ENCODE results near the gene SRGAP1.

SRGAP1 gene

GRCh38 chr12:64064240-64064639, 219.7 kb downstream of the SRGAP1 start:
- Histone ChIP-seq H2BK12ac (ENCODE audit: low read length) (no peak overlapping the region), H4K91ac (ENCODE audit: low read depth, low read length, poor library complexity) (no peak overlapping the region), H3K4me3 (ENCODE audit: low read length in 2 of 2) (no peak overlapping the region), H3K14ac (ENCODE audit: low read length) (no peak overlapping the region), H3K9ac (ENCODE audit: low read depth, low read length, poor library complexity) (no peak overlapping the region), H3K23ac (ENCODE audit: low read depth, low read length, poor library complexity) (no peak overlapping the region), H2BK15ac (ENCODE audit: low read length) (no peak overlapping the region), H2BK120ac (ENCODE audit: low read depth, low read length) (no peak overlapping the region), H3K27me3 (ENCODE audit: control insufficient read depth in 3 of 3, insufficient read depth in 3 of 3, low read depth in 1 of 3, low read length in 3 of 3) (no peaks in the 10 kb centered on the region), H3K4ac (ENCODE audit: low read length) (no peak overlapping the region), H3K4me2 (ENCODE audit: insufficient read depth, low read length, poor library complexity, severe bottlenecking) (no peak overlapping the region), H3K18ac (ENCODE audit: low read length) (no peak overlapping the region), H3K36me3 (replicated peaks in 1 of 2; ENCODE audit: control insufficient read depth in 2 of 2, insufficient read depth in 2 of 2, low read length in 2 of 2) (peaks cover 0 to 53% of the 10 kb centered on the region in 2 donors), H3K27ac (replicated peaks; ENCODE audit: low read length) (no peak overlapping the region), H2BK5ac (ENCODE audit: low read length) (no peak overlapping the region), H3K79me1 (ENCODE audit: low read depth, low read length) (no peaks in the 10 kb centered on the region), H2AK5ac (ENCODE audit: low read depth, low read length) (no peak overlapping the region), H2AFZ (ENCODE audit: low read length) (no peak overlapping the region), H3K4me1 (ENCODE audit: control insufficient read depth in 2 of 2, insufficient read depth in 1 of 2, low read depth in 1 of 2, low read length in 2 of 2) (peaks cover 0 to under 1% of the 10 kb centered on the region in 2 donors), H3K9me3 (replicated peaks in 1 of 2; ENCODE audit: control insufficient read depth in 2 of 2, insufficient read depth in 1 of 2, low read depth in 1 of 2, low read length in 2 of 2) (no peaks in the 10 kb centered on the region), H4K8ac (ENCODE audit: low read depth, low read length) (no peak overlapping the region)
- DNase-seq (ENCODE audit: low spot score): no peak
- no CpG with 5 or more reads among the region's 2 CpGs for WGBS, 2 donors (ENCODE audit: extremely low coverage in 2 of 2, insufficient read length in 2 of 2, insufficient replicate concordance in 1 of 2)

GRCh38 chr12:64064706-64065105, 220.2 kb downstream of the SRGAP1 start:
- Histone ChIP-seq H3K27me3 (ENCODE audit: control insufficient read depth in 3 of 3, insufficient read depth in 3 of 3, low read depth in 1 of 3, low read length in 3 of 3) (no peaks in the 10 kb centered on the region), H4K8ac (ENCODE audit: low read depth, low read length) (no peak overlapping the region), H3K79me1 (ENCODE audit: low read depth, low read length) (no peaks in the 10 kb centered on the region), H3K4ac (ENCODE audit: low read length) (no peak overlapping the region), H3K14ac (ENCODE audit: low read length) (no peak overlapping the region), H2AFZ (ENCODE audit: low read length) (no peak overlapping the region), H2BK5ac (ENCODE audit: low read length) (no peak overlapping the region), H3K9ac (ENCODE audit: low read depth, low read length, poor library complexity) (no peak overlapping the region), H2AK5ac (ENCODE audit: low read depth, low read length) (no peak overlapping the region), H3K4me3 (ENCODE audit: low read length in 2 of 2) (no peak overlapping the region), H4K91ac (ENCODE audit: low read depth, low read length, poor library complexity) (no peak overlapping the region), H3K36me3 (replicated peaks in 1 of 2; ENCODE audit: control insufficient read depth in 2 of 2, insufficient read depth in 2 of 2, low read length in 2 of 2) (peaks cover 0 to 56% of the 10 kb centered on the region in 2 donors), H2BK15ac (ENCODE audit: low read length) (no peak overlapping the region), H2BK12ac (ENCODE audit: low read length) (no peak overlapping the region), H2BK120ac (ENCODE audit: low read depth, low read length) (no peak overlapping the region), H3K18ac (ENCODE audit: low read length) (no peak overlapping the region), H3K4me2 (ENCODE audit: insufficient read depth, low read length, poor library complexity, severe bottlenecking) (no peak overlapping the region), H3K27ac (replicated peaks; ENCODE audit: low read length) (no peak overlapping the region), H3K4me1 (ENCODE audit: control insufficient read depth in 2 of 2, insufficient read depth in 1 of 2, low read depth in 1 of 2, low read length in 2 of 2) (no peaks in the 10 kb centered on the region), H3K9me3 (replicated peaks in 1 of 2; ENCODE audit: control insufficient read depth in 2 of 2, insufficient read depth in 1 of 2, low read depth in 1 of 2, low read length in 2 of 2) (no peaks in the 10 kb centered on the region), H3K23ac (ENCODE audit: low read depth, low read length, poor library complexity) (no peak overlapping the region)
- DNase-seq (ENCODE audit: low spot score): no peak
- no CpG with 5 or more reads among the region's 8 CpGs for WGBS, 2 donors (ENCODE audit: extremely low coverage in 2 of 2, insufficient read length in 2 of 2, insufficient replicate concordance in 1 of 2)

GRCh38 chr12:64065881-64066451, 221.5 kb downstream of the SRGAP1 start:
- DNase-seq (ENCODE audit: low spot score): no peak
- H3K18ac ChIP-seq (ENCODE audit: low read length): no peak overlapping the region
- H2BK15ac ChIP-seq (ENCODE audit: low read length): no peak overlapping the region
- H3K4me3 ChIP-seq (ENCODE audit: low read length in 2 of 2): no peak overlapping the region
- H3K4me2 ChIP-seq (ENCODE audit: insufficient read depth, low read length, poor library complexity, severe bottlenecking): no peak overlapping the region
- no peaks in the 10 kb centered on the region for H3K79me1 ChIP-seq (ENCODE audit: low read depth, low read length)
- no peaks in the 10 kb centered on the region for H3K9me3 ChIP-seq (replicated peaks in 1 of 2; ENCODE audit: control insufficient read depth in 2 of 2, insufficient read depth in 1 of 2, low read depth in 1 of 2, low read length in 2 of 2)
- no peak overlapping the region for H2AFZ ChIP-seq (ENCODE audit: low read length)
- no peaks in the 10 kb centered on the region for H3K27me3 ChIP-seq (ENCODE audit: control insufficient read depth in 3 of 3, insufficient read depth in 3 of 3, low read depth in 1 of 3, low read length in 3 of 3)
- no peak overlapping the region for H4K8ac ChIP-seq (ENCODE audit: low read depth, low read length)
- no peak overlapping the region for H3K4ac ChIP-seq (ENCODE audit: low read length)
- no peak overlapping the region for H2BK5ac ChIP-seq (ENCODE audit: low read length)
- H3K9ac ChIP-seq (ENCODE audit: low read depth, low read length, poor library complexity): no peak overlapping the region
- WGBS, 2 donors (ENCODE audit: extremely low coverage in 2 of 2, insufficient read length in 2 of 2, insufficient replicate concordance in 1 of 2): no CpG with 5 or more reads among the region's 2 CpGs
- no peak overlapping the region for H2AK5ac ChIP-seq (ENCODE audit: low read depth, low read length)
- no peak overlapping the region for H2BK12ac ChIP-seq (ENCODE audit: low read length)
- H4K91ac ChIP-seq (ENCODE audit: low read depth, low read length, poor library complexity): no peak overlapping the region
- H3K14ac ChIP-seq (ENCODE audit: low read length): no peak overlapping the region
- peaks cover 0 to 66% of the 10 kb centered on the region in 2 donors for H3K36me3 ChIP-seq (replicated peaks in 1 of 2; ENCODE audit: control insufficient read depth in 2 of 2, insufficient read depth in 2 of 2, low read length in 2 of 2)
- H3K27ac ChIP-seq (replicated peaks; ENCODE audit: low read length): no peak overlapping the region
- H2BK120ac ChIP-seq (ENCODE audit: low read depth, low read length): no peak overlapping the region
- no peak overlapping the region for H3K23ac ChIP-seq (ENCODE audit: low read depth, low read length, poor library complexity)
- no peaks in the 10 kb centered on the region for H3K4me1 ChIP-seq (ENCODE audit: control insufficient read depth in 2 of 2, insufficient read depth in 1 of 2, low read depth in 1 of 2, low read length in 2 of 2)

- Histone ChIP-seq H3K4me3 (ENCODE audit: low read length in 2 of 2) (no peak overlapping the region), H3K4me1 (ENCODE audit: control insufficient read depth in 2 of 2, insufficient read depth in 1 of 2, low read depth in 1 of 2, low read length in 2 of 2) (no peaks in the 10 kb centered on the region), H2BK15ac (ENCODE audit: low read length) (no peak overlapping the region), H4K8ac (ENCODE audit: low read depth, low read length) (no peak overlapping the region), H3K79me1 (ENCODE audit: low read depth, low read length) (no peaks in the 10 kb centered on the region), H2AK5ac (ENCODE audit: low read depth, low read length) (no peak overlapping the region), H3K18ac (ENCODE audit: low read length) (no peak overlapping the region), H3K14ac (ENCODE audit: low read length) (no peak overlapping the region), H3K9me3 (replicated peaks in 1 of 2; ENCODE audit: control insufficient read depth in 2 of 2, insufficient read depth in 1 of 2, low read depth in 1 of 2, low read length in 2 of 2) (no peaks in the 10 kb centered on the region), H2AFZ (ENCODE audit: low read length) (no peak overlapping the region), H3K27ac (replicated peaks; ENCODE audit: low read length) (no peak overlapping the region), H4K91ac (ENCODE audit: low read depth, low read length, poor library complexity) (no peak overlapping the region), H3K4me2 (ENCODE audit: insufficient read depth, low read length, poor library complexity, severe bottlenecking) (no peak overlapping the region), H3K27me3 (ENCODE audit: control insufficient read depth in 3 of 3, insufficient read depth in 3 of 3, low read depth in 1 of 3, low read length in 3 of 3) (no peaks in the 10 kb centered on the region), H3K9ac (ENCODE audit: low read depth, low read length, poor library complexity) (no peak overlapping the region), H3K23ac (ENCODE audit: low read depth, low read length, poor library complexity) (no peak overlapping the region), H3K4ac (ENCODE audit: low read length) (no peak overlapping the region), H2BK120ac (ENCODE audit: low read depth, low read length) (no peak overlapping the region), H2BK5ac (ENCODE audit: low read length) (no peak overlapping the region), H2BK12ac (ENCODE audit: low read length) (no peak overlapping the region), H3K36me3 (replicated peaks in 1 of 2; ENCODE audit: control insufficient read depth in 2 of 2, insufficient read depth in 2 of 2, low read length in 2 of 2) (peaks cover 0 to 70% of the 10 kb centered on the region in 2 donors)
- DNase-seq (ENCODE audit: low spot score): no peak
- WGBS, 2 donors (ENCODE audit: extremely low coverage in 2 of 2, insufficient read length in 2 of 2, insufficient replicate concordance in 1 of 2): no CpG with 5 or more reads among the region's 2 CpGs
These were observed 222.3 kb downstream of the SRGAP1 start for GRCh38 chr12:64066776-64067175.

Data from neuronal stem cell (in vitro differentiated cells).